SK-N-SH (cell line): ENCODE data around the gene ADAMTS9. TPM values are rescaled to one million over a fixed set of nuclear protein-coding genes. Genes with fewer than 3 reads are reported as not detected.

ENCODE experiments used
- CTCF ChIA-PET: fragments of 300-600, 350-600 bp; formaldehyde crosslinking; extraction: SDS; loops from one replicate; lab custom pipeline; 2021; lab: Yijun Ruan, JAX
- POLR2A ChIA-PET: fragments of 350-600 bp; sonication (Branson Sonifier 250); formaldehyde crosslinking; extraction: SDS; loops from one replicate; lab custom pipeline; 2020; ENCODE audit warnings: antibody characterized with exemption, inconsistent platforms; lab: Yijun Ruan, JAX
- DNase-seq: peaks from one replicate; pipeline ENCODE4 v3.0.0; 2012
- H2AFZ ChIP-seq: fragments of 200-600 bp; sonication (generic); 2 replicates; pipeline ENCODE4 v1.8.1; 2016; ENCODE audit warnings: antibody characterized with exemption, mild to moderate bottlenecking, low read depth
- H3F3A ChIP-seq: fragments of 200-600 bp; sonication (generic); replicated peaks from 2 replicates; pipeline ENCODE3; 2016; ENCODE audit warnings: antibody characterized with exemption, mild to moderate bottlenecking; ENCODE audit not compliant: insufficient read depth
- H3K27ac ChIP-seq, 2 experiments: fragments of 200-500 bp in 1 of 2; fragments of 200-600 bp in 1 of 2; sonication (Bioruptor generic) in 1 of 2; sonication (generic), shearing (Covaris generic) in 1 of 2; 2 replicates each; pipeline versions ENCODE4 v1.5.1 to v1.6.1; 2014 to 2016; ENCODE audit warnings: low read depth in 2 of 2, inconsistent platforms in 1 of 2, low read length in 1 of 2, mild to moderate bottlenecking in 1 of 2, mixed read lengths in 1 of 2
- H3K27me3 ChIP-seq: fragments of 200-600 bp; sonication (generic), shearing (Covaris generic); 2 replicates; pipeline ENCODE4 v1.6.1; 2016; ENCODE audit warnings: mixed run types; ENCODE audit not compliant: insufficient read depth
- H3K36me3 ChIP-seq, 2 experiments: fragments of 200-500 bp in 1 of 2; fragments of 200-600 bp in 1 of 2; sonication (Bioruptor generic) in 1 of 2; sonication (generic) in 1 of 2; replicated peaks in 1 of 2; 2 replicates each; pipeline versions ENCODE3 to v1.5.1; 2014 to 2016; ENCODE audit warnings: low read length in 1 of 2, mild to moderate bottlenecking in 1 of 2; ENCODE audit not compliant: insufficient read depth in 2 of 2, control insufficient read depth in 1 of 2
- H3K4me1 ChIP-seq, 2 experiments: fragments of 200-500 bp in 1 of 2; fragments of 200-600 bp in 1 of 2; sonication (Bioruptor generic) in 1 of 2; sonication (generic), shearing (Covaris generic) in 1 of 2; 2 replicates each; pipeline versions ENCODE4 v1.5.1 to v1.6.1; 2014 to 2016; ENCODE audit warnings: low read depth in 1 of 2, low read length in 1 of 2, mixed run types in 1 of 2; ENCODE audit not compliant: insufficient read depth in 2 of 2, control insufficient read depth in 1 of 2
- H3K4me2 ChIP-seq: fragments of 200-600 bp; sonication (generic), shearing (Covaris generic); 2 replicates; pipeline ENCODE4 v1.6.1; 2017; ENCODE audit warnings: mixed run types
- H3K4me3 ChIP-seq, 2 experiments: fragments of 200-500 bp in 1 of 2; fragments of 200-600 bp in 1 of 2; sonication (Bioruptor generic) in 1 of 2; sonication (generic), shearing (Covaris generic) in 1 of 2; 2 replicates each; pipeline versions ENCODE4 v1.5.1 to v1.8.1; 2014 to 2016; ENCODE audit warnings: low read depth in 2 of 2, inconsistent platforms in 1 of 2, low read length in 1 of 2, mild to moderate bottlenecking in 1 of 2, mixed read lengths in 1 of 2, moderate library complexity in 1 of 2
- H3K79me2 ChIP-seq: fragments of 200-600 bp; sonication (generic); 2 replicates; pipeline ENCODE4 v1.8.1; 2017; ENCODE audit warnings: mild to moderate bottlenecking; ENCODE audit not compliant: insufficient read depth
- H3K9ac ChIP-seq: fragments of 200-600 bp; sonication (generic); 2 replicates; pipeline ENCODE4 v1.6.1; 2017; ENCODE audit warnings: mixed run types
- H3K9me2 ChIP-seq: fragments of 200-600 bp; sonication (generic); 2 replicates; pipeline ENCODE4 v1.6.1; 2017; ENCODE audit warnings: mixed run types
- H3K9me3 ChIP-seq: fragments of 200-600 bp; sonication (generic); 2 replicates; pipeline ENCODE4 v1.6.1; 2017; ENCODE audit warnings: mixed run types, mild to moderate bottlenecking, moderate library complexity
- H4K20me1 ChIP-seq: fragments of 200-600 bp; sonication (generic); 2 replicates; pipeline ENCODE4 v1.6.1; 2017; ENCODE audit warnings: mild to moderate bottlenecking, mixed run types; ENCODE audit not compliant: insufficient read depth
- FOSL2 ChIP-seq: IDR thresholded peaks from 2 replicates; pipeline ENCODE4 v1.4.0; 2012; ENCODE audit warnings: low read depth, mild to moderate bottlenecking, moderate library complexity, borderline replicate concordance
- GATA2 ChIP-seq: sonication (generic); formaldehyde crosslinking; IDR thresholded peaks from 2 replicates; pipeline ENCODE4 v1.5.0; 2020; ENCODE audit warnings: mild to moderate bottlenecking, missing genetic modification reagents
- MEF2A ChIP-seq: IDR thresholded peaks from 2 replicates; pipeline ENCODE4 v1.4.0; 2012; ENCODE audit warnings: low read depth, borderline replicate concordance
- NFIC ChIP-seq: IDR thresholded peaks from 2 replicates; pipeline ENCODE4 v1.4.0; 2012; ENCODE audit warnings: borderline replicate concordance
- POLR2AphosphoS5 ChIP-seq: IDR thresholded peaks from 2 replicates; pipeline ENCODE4 v1.6.1; 2012; ENCODE audit warnings: low read depth, low read length
- RAD21 ChIP-seq: IDR thresholded peaks from 2 replicates; pipeline ENCODE4 v1.6.1; 2012; ENCODE audit warnings: mild to moderate bottlenecking, low read length
- TCF12 ChIP-seq: IDR thresholded peaks from 2 replicates; pipeline ENCODE4 v1.4.0; 2012
- WGBS: methylation state at CpG from one replicate; pipeline ENCODE4 v1.1.6; 2017; ENCODE audit warnings: low lambda C conversion rate; 5-methylcytosine and 5-hydroxymethylcytosine counted together
- polyA plus RNA-seq, 3 experiments: library from polyadenylated mRNA; depleted of rRNA; stranded (reverse); fragments of >200 nt; gene quantifications; 2 replicates each; pipeline ENCODE4 v1.2.3, GENCODE V29; 2012
- TF ChIP-seq, protein P1 (sequence below): IDR thresholded peaks from 2 replicates; pipeline ENCODE4; 2012
- TF ChIP-seq, protein P2 (sequence below): fragments of 150-350 bp; IDR thresholded peaks from 2 replicates; pipeline ENCODE4 v1.6.1; 2017; ENCODE audit warnings: antibody characterized with exemption, low read length, low read depth, borderline replicate concordance
- TF ChIP-seq, protein P3 (sequence below): IDR thresholded peaks from 2 replicates; pipeline ENCODE4 v1.4.0; 2012; ENCODE audit warnings: low read depth, borderline replicate concordance
- TF ChIP-seq, protein P4 (sequence below): fragments of 200-600 bp; sonication (generic); IDR thresholded peaks from 2 replicates; pipeline ENCODE4 v1.6.1; 2017; ENCODE audit warnings: antibody characterized with exemption, mild to moderate bottlenecking, moderate library complexity
- TF ChIP-seq, protein P5 (sequence below): fragments of 150-350 bp; IDR thresholded peaks from 2 replicates; pipeline ENCODE4 v1.6.1; 2016; ENCODE audit warnings: mild to moderate bottlenecking, low read depth, low read length
- TF ChIP-seq, protein P6 (sequence below): IDR thresholded peaks from 2 replicates; pipeline ENCODE4 v1.4.0; 2012; ENCODE audit warnings: low read depth, borderline replicate concordance

ADAMTS9 gene
- polyA plus RNA-seq, 1 of the 3 experiments (the other 2 are of a cell fraction) = 4.1 TPM

DNA sequence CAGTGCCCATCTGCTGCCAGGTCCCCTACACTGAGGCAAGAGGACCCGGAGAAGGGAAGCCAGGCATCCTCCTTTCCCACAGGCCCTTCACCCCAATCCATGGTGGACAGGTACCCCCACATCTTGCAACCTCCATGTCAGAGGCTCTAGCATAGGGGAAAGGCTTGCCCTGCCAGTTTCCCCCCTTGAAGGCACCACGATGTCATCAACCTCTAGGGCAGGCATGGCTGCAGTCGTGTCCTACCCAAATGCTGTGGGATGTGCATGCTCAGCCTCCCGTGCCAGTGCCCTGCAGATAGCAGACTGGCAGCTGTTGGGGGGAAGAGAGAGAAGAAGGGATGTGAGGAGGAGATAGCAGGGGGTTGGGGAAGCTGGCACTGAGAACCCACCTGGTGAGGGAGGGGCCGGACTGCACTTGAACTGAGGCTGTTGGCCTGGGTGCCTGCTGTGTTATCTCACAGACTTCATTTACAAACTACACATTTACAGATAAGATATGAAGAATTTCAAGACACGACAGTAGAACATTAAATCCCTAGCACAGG lies 197.5 kb downstream of the ADAMTS9 start:
- no peak for TF ChIP-seq RAD21
- TF ChIP-seq, protein P1, sequence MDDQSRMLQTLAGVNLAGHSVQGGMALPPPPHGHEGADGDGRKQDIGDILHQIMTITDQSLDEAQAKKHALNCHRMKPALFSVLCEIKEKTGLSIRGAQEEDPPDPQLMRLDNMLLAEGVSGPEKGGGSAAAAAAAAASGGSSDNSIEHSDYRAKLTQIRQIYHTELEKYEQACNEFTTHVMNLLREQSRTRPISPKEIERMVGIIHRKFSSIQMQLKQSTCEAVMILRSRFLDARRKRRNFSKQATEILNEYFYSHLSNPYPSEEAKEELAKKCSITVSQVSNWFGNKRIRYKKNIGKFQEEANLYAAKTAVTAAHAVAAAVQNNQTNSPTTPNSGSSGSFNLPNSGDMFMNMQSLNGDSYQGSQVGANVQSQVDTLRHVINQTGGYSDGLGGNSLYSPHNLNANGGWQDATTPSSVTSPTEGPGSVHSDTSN = no peak
- TF ChIP-seq, protein P2, sequence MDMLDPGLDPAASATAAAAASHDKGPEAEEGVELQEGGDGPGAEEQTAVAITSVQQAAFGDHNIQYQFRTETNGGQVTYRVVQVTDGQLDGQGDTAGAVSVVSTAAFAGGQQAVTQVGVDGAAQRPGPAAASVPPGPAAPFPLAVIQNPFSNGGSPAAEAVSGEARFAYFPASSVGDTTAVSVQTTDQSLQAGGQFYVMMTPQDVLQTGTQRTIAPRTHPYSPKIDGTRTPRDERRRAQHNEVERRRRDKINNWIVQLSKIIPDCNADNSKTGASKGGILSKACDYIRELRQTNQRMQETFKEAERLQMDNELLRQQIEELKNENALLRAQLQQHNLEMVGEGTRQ = no peak
- TF ChIP-seq POLR2AphosphoS5 = no peak
- TF ChIP-seq MEF2A = no peak
- TF ChIP-seq, protein P3, sequence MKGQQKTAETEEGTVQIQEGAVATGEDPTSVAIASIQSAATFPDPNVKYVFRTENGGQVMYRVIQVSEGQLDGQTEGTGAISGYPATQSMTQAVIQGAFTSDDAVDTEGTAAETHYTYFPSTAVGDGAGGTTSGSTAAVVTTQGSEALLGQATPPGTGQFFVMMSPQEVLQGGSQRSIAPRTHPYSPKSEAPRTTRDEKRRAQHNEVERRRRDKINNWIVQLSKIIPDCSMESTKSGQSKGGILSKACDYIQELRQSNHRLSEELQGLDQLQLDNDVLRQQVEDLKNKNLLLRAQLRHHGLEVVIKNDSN = no peak
- peak; percentile 64 for TF ChIP-seq GATA2
- 52% methylated on average over 4 of the region's 6 CpGs for WGBS
- no peak overlapping the region for H3K9ac ChIP-seq
- no peaks in the 10 kb centered on the region for H3K79me2 ChIP-seq
- H2AFZ ChIP-seq = no peak overlapping the region
- H3F3A ChIP-seq = no peaks in the 10 kb centered on the region
- no peaks in the 10 kb centered on the region for H3K36me3 ChIP-seq
- peaks cover 8% of the 10 kb centered on the region; the same call in 1 of the 2 replicates for H3K27me3 ChIP-seq
- ChIA-PET CTCF (interaction anchor here (1.0 to 1.5 kb wide), 3 partner anchors 40 to 949 kb away, joined by 3 to 6 read pairs (median 3); no protein-coding TSS in a partner anchor), POLR2A (no interaction called here)
- H3K9me2 ChIP-seq = no peaks in the 10 kb centered on the region
- H3K27ac ChIP-seq = no peak overlapping the region
- no peaks in the 10 kb centered on the region for H4K20me1 ChIP-seq
- peak; percentile 48 for DNase-seq
- no peaks in the 10 kb centered on the region for H3K9me3 ChIP-seq
- H3K4me3 ChIP-seq = no peak overlapping the region
- H3K4me2 ChIP-seq = no peak overlapping the region
- H3K4me1 ChIP-seq = peaks cover 0 to 36% of the 10 kb centered on the region in 2 experiments; a peak in 2 of 4 replicates

DNA sequence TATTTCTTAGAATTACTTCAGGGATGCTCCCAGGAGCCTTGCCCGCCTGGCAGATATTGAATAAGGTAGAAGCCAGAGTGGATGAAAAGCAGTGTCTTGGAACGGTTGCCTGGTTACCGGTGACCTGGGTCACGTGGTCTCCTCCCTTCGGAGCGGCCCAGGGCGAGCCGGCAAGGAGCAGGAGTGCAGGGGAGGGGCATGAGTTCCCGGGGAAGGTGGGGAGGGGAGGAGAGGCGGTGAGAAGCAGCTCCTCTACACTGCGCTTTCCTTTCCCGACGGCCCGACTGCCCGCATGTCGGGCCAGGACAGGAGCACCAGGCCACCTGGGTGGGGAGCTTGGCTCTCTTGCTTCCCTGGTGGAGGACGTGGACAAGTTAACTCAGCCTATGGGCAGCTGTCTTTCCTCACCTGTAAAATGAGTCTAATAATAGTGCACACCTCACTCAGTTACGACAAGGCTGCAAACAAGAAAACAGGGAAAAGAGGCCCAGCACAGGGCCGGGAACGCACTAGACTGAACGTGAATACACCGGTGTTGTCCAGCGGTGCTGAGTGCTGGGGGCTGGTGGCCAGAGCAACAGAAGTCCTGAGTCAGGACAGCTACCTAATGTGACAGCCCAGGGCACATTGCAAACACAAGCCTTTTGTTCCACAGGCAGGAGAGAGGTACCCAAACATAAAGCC lies 198.3 kb downstream of the ADAMTS9 start:
- H3K4me2 ChIP-seq = no peak overlapping the region
- no peak overlapping the region for H2AFZ ChIP-seq
- no peak overlapping the region for H3K27ac ChIP-seq
- no peaks in the 10 kb centered on the region for H3F3A ChIP-seq
- no peak overlapping the region for H3K4me3 ChIP-seq
- ChIA-PET CTCF (interaction anchor here (0.6 to 1.5 kb wide), 7 partner anchors 40 to 950 kb away, joined by 3 to 6 read pairs (median 3); no protein-coding TSS in a partner anchor), POLR2A (no interaction called here)
- peaks cover 0 to 36% of the 10 kb centered on the region in 2 experiments; a peak in 2 of 4 replicates for H3K4me1 ChIP-seq
- no peaks in the 10 kb centered on the region for H4K20me1 ChIP-seq
- H3K79me2 ChIP-seq = no peaks in the 10 kb centered on the region
- WGBS = 84% methylated on average over 23 of the region's 23 CpGs
- no peaks in the 10 kb centered on the region for H3K9me2 ChIP-seq
- no peak for DNase-seq
- peaks cover 8% of the 10 kb centered on the region; the same call in 1 of the 2 replicates for H3K27me3 ChIP-seq
- no peaks in the 10 kb centered on the region for H3K36me3 ChIP-seq
- no peak overlapping the region for H3K9ac ChIP-seq
- no peaks in the 10 kb centered on the region for H3K9me3 ChIP-seq
- TF ChIP-seq RAD21 = no peak
- no peak for TF ChIP-seq POLR2AphosphoS5
- TF ChIP-seq NFIC = no peak
- TF ChIP-seq, protein P2 = no peak
- TF ChIP-seq, protein P4, sequence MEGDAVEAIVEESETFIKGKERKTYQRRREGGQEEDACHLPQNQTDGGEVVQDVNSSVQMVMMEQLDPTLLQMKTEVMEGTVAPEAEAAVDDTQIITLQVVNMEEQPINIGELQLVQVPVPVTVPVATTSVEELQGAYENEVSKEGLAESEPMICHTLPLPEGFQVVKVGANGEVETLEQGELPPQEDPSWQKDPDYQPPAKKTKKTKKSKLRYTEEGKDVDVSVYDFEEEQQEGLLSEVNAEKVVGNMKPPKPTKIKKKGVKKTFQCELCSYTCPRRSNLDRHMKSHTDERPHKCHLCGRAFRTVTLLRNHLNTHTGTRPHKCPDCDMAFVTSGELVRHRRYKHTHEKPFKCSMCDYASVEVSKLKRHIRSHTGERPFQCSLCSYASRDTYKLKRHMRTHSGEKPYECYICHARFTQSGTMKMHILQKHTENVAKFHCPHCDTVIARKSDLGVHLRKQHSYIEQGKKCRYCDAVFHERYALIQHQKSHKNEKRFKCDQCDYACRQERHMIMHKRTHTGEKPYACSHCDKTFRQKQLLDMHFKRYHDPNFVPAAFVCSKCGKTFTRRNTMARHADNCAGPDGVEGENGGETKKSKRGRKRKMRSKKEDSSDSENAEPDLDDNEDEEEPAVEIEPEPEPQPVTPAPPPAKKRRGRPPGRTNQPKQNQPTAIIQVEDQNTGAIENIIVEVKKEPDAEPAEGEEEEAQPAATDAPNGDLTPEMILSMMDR = no peak
- TF ChIP-seq, protein P5, sequence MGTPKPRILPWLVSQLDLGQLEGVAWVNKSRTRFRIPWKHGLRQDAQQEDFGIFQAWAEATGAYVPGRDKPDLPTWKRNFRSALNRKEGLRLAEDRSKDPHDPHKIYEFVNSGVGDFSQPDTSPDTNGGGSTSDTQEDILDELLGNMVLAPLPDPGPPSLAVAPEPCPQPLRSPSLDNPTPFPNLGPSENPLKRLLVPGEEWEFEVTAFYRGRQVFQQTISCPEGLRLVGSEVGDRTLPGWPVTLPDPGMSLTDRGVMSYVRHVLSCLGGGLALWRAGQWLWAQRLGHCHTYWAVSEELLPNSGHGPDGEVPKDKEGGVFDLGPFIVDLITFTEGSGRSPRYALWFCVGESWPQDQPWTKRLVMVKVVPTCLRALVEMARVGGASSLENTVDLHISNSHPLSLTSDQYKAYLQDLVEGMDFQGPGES = no peak
- no peak for TF ChIP-seq TCF12
- no peak for TF ChIP-seq FOSL2
- TF ChIP-seq, protein P6, sequence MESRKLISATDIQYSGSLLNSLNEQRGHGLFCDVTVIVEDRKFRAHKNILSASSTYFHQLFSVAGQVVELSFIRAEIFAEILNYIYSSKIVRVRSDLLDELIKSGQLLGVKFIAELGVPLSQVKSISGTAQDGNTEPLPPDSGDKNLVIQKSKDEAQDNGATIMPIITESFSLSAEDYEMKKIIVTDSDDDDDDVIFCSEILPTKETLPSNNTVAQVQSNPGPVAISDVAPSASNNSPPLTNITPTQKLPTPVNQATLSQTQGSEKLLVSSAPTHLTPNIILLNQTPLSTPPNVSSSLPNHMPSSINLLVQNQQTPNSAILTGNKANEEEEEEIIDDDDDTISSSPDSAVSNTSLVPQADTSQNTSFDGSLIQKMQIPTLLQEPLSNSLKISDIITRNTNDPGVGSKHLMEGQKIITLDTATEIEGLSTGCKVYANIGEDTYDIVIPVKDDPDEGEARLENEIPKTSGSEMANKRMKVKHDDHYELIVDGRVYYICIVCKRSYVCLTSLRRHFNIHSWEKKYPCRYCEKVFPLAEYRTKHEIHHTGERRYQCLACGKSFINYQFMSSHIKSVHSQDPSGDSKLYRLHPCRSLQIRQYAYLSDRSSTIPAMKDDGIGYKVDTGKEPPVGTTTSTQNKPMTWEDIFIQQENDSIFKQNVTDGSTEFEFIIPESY = no peak
